PC-9 (cell line): Measurements from ENCODE around the gene KIF26A. TPM values are rescaled to one million over a fixed set of nuclear protein-coding genes. Genes with fewer than 3 reads are reported as not detected.

Experiments used
- BruUV-seq: library from RNA; stranded (reverse); fragments of 400-500 nt; replicated peaks from 2 replicates; lab custom pipeline; 2021; lab: Mats Ljungman, UMichigan
- CTCF ChIA-PET: fragments of 300-600 bp; sonication (Branson Sonifier 250); formaldehyde crosslinking; loops from one replicate; lab custom pipeline; 2022; ENCODE audit warnings: antibody characterized with exemption; lab: Charles Lee
- POLR2A ChIA-PET: fragments of 300-600 bp; sonication (Branson Sonifier 250); formaldehyde crosslinking; loops from one replicate; lab custom pipeline; 2022; ENCODE audit warnings: antibody characterized with exemption; ENCODE audit not compliant: unreplicated experiment; lab: Charles Lee
- DNase-seq, 2 experiments: peaks; one replicate each; pipeline versions ENCODE4 v3.0.0 to v3.0.0-alpha.2; 2015 to 2022; ENCODE audit warnings: mixed read lengths in 1 of 2
- H2AFZ ChIP-seq: fragments of 200-600 bp; sonication (generic); 2 replicates; pipeline ENCODE4 v1.8.1; 2017; ENCODE audit warnings: antibody characterized with exemption
- H3F3A ChIP-seq: fragments of 200-600 bp; sonication (generic); 2 replicates; pipeline ENCODE4 v1.8.1; 2017; ENCODE audit warnings: antibody characterized with exemption, mild to moderate bottlenecking, low read depth; ENCODE audit not compliant: insufficient read depth
- H3K27ac ChIP-seq: fragments of 200-600 bp; sonication (generic); 2 replicates; pipeline ENCODE4 v1.6.1; 2016; ENCODE audit warnings: mixed run types
- H3K27me3 ChIP-seq: fragments of 200-600 bp; sonication (generic); 2 replicates; pipeline ENCODE4 v1.6.1; 2016; ENCODE audit warnings: low read depth, mixed run types; ENCODE audit not compliant: insufficient read depth
- H3K36me3 ChIP-seq: fragments of 200-600 bp; sonication (generic); 2 replicates; pipeline ENCODE4 v1.6.1; 2016; ENCODE audit warnings: low read depth, mixed run types
- H3K4me1 ChIP-seq: fragments of 200-600 bp; sonication (generic); replicated peaks from 2 replicates; pipeline ENCODE4 v1.6.1; 2016; ENCODE audit warnings: mixed run types; ENCODE audit not compliant: insufficient read depth
- H3K4me2 ChIP-seq: fragments of 200-600 bp; sonication (generic); 2 replicates; pipeline ENCODE4 v1.6.1; 2017; ENCODE audit warnings: mixed run types
- H3K4me3 ChIP-seq: fragments of 200-600 bp; sonication (generic); 2 replicates; pipeline ENCODE4 v1.6.1; 2016; ENCODE audit warnings: mixed run types
- H3K79me2 ChIP-seq: fragments of 200-600 bp; sonication (generic); 2 replicates; pipeline ENCODE4 v1.6.1; 2017; ENCODE audit warnings: low read depth, mixed run types
- H3K9me2 ChIP-seq: fragments of 200-600 bp; sonication (generic); 2 replicates; pipeline ENCODE4 v1.8.1; 2017; ENCODE audit warnings: mild to moderate bottlenecking; ENCODE audit not compliant: insufficient read depth
- H3K9me3 ChIP-seq: fragments of 200-600 bp; sonication (generic); 2 replicates; pipeline ENCODE4 v1.8.1; 2016; ENCODE audit warnings: low read depth; ENCODE audit not compliant: insufficient read depth
- H4K20me1 ChIP-seq: fragments of 200-600 bp; sonication (generic); 2 replicates; pipeline ENCODE4 v1.8.1; 2017; ENCODE audit not compliant: insufficient read depth
- CTCF ChIP-seq: fragments of 200-600 bp; sonication (generic); conservative IDR thresholded peaks from 2 replicates; pipeline ENCODE4 v1.6.1; 2017; ENCODE audit warnings: mixed run types, antibody characterized with exemption, mild to moderate bottlenecking, moderate library complexity
- EZH2 ChIP-seq: fragments of 200-600 bp; sonication (generic); IDR thresholded peaks from 2 replicates; pipeline ENCODE4 v1.8.0; 2017; ENCODE audit warnings: antibody characterized with exemption, low read depth
- intact Hi-C: fragments of 100-400 bp; cut with micrococcal nuclease; formaldehyde crosslinking; loops from one replicate; pipeline ENCODE4 v1.10.0; 2022; ENCODE audit not compliant: unreplicated experiment
- total RNA-seq: library from RNA; stranded (reverse); gene quantifications from 2 replicates; pipeline ENCODE4 v1.2.3, GENCODE V29; 2021

The KIF26A gene
- total RNA-seq, 1 experiment from 2014 or later: 0.17 TPM

- H3K27ac ChIP-seq: no peak overlapping the region
- CTCF ChIA-PET: no interaction called here
- H2AFZ ChIP-seq: no peak overlapping the region
- TF ChIP-seq EZH2 (no peak), CTCF (no peak)
- no peaks in the 10 kb centered on the region for H3K79me2 ChIP-seq
- H4K20me1 ChIP-seq: no peaks in the 10 kb centered on the region; the same call in 1 of the 2 replicates
- no peaks in the 10 kb centered on the region for H3F3A ChIP-seq
- H3K4me1 ChIP-seq: no peaks in the 10 kb centered on the region
- H3K4me2 ChIP-seq: no peak overlapping the region
- no peaks in the 10 kb centered on the region for H3K9me2 ChIP-seq
- BruUV-seq: no TSS peak
- POLR2A ChIA-PET: no interaction called here
- no peaks in the 10 kb centered on the region for H3K9me3 ChIP-seq
- H3K36me3 ChIP-seq: no peaks in the 10 kb centered on the region
- intact Hi-C loops: no loop called here
- DNase-seq: no peak
- H3K4me3 ChIP-seq: no peak overlapping the region
- peaks cover 93% of the 10 kb centered on the region for H3K27me3 ChIP-seq
Observed at GRCh38 chr14:104209985-104210816, 71.8 kb downstream of the KIF26A start.

GRCh38 chr14:104210817-104211195, 72.4 kb downstream of the KIF26A start:
- Histone ChIP-seq H3K4me1 (no peaks in the 10 kb centered on the region), H3K27me3 (peaks cover 90% of the 10 kb centered on the region), H3K27ac (no peak overlapping the region), H3K79me2 (no peaks in the 10 kb centered on the region), H3F3A (no peaks in the 10 kb centered on the region), H3K9me3 (no peaks in the 10 kb centered on the region), H4K20me1 (no peaks in the 10 kb centered on the region; the same call in 1 of the 2 replicates), H3K4me2 (no peak overlapping the region), H2AFZ (no peak overlapping the region), H3K4me3 (no peak overlapping the region), H3K9me2 (no peaks in the 10 kb centered on the region), H3K36me3 (no peaks in the 10 kb centered on the region)
- CTCF ChIA-PET: no interaction called here
- no peak for DNase-seq
- POLR2A ChIA-PET: no interaction called here
- BruUV-seq: no TSS peak
- no peak for TF ChIP-seq EZH2
- no peak for TF ChIP-seq CTCF
- intact Hi-C loops: no loop called here

- no peaks in the 10 kb centered on the region for H3K79me2 ChIP-seq
- H3K4me1 ChIP-seq: no peaks in the 10 kb centered on the region
- H3K9me2 ChIP-seq: no peaks in the 10 kb centered on the region
- H3K27me3 ChIP-seq: peaks cover 90% of the 10 kb centered on the region
- no TSS peak for BruUV-seq
- H3K27ac ChIP-seq: no peak overlapping the region
- H3K4me2 ChIP-seq: no peak overlapping the region
- H3K9me3 ChIP-seq: no peaks in the 10 kb centered on the region
- intact Hi-C loops: no loop called here
- ChIA-PET CTCF (no interaction called here), POLR2A (no interaction called here)
- no peak for TF ChIP-seq EZH2
- TF ChIP-seq CTCF: no peak
- H3K36me3 ChIP-seq: no peaks in the 10 kb centered on the region
- H2AFZ ChIP-seq: no peak overlapping the region
- H3F3A ChIP-seq: no peaks in the 10 kb centered on the region
- DNase-seq: no peak
- H3K4me3 ChIP-seq: no peak overlapping the region
- no peaks in the 10 kb centered on the region; the same call in 1 of the 2 replicates for H4K20me1 ChIP-seq
Observed at GRCh38 chr14:104211215-104211614, 72.8 kb downstream of the KIF26A start.
